PFSK-1 (cell line): ENCODE data around the gene APBB2.

Experiments
- FOXP2 ChIP-seq: optimal IDR thresholded peaks from 2 replicates; pipeline ENCODE3; 2011; ENCODE audit warnings: borderline replicate concordance, control low read depth, inconsistent platforms; ENCODE audit not compliant: insufficient read depth; ENCODE audit errors: extremely low read length, extremely low read depth
- POLR2AphosphoS5 ChIP-seq: IDR thresholded peaks from 2 replicates; pipeline ENCODE4 v1.6.1; 2012; ENCODE audit warnings: low read depth, mild to moderate bottlenecking, control low read depth, low read length, moderate library complexity
- SIN3A ChIP-seq: IDR thresholded peaks from 2 replicates; pipeline ENCODE4 v1.6.1; 2012; ENCODE audit warnings: mild to moderate bottlenecking, low read length, moderate library complexity, borderline replicate concordance; ENCODE audit not compliant: insufficient read depth
- TAF1 ChIP-seq: IDR thresholded peaks from 2 replicates; pipeline ENCODE4 v1.6.1; 2012; ENCODE audit warnings: low read length, control low read depth, borderline replicate concordance; ENCODE audit not compliant: insufficient read depth
- TF ChIP-seq, protein P1 (sequence below), 2 experiments: IDR thresholded peaks; 2 replicates each; pipeline versions ENCODE4 v1.6.1 to v1.8.0; 2011 to 2012; ENCODE audit warnings: low read depth in 2 of 2, low read length in 2 of 2, control low read depth in 1 of 2, inconsistent platforms in 1 of 2, mild to moderate bottlenecking in 1 of 2, moderate library complexity in 1 of 2; ENCODE audit not compliant: insufficient read depth in 1 of 2

APBB2 gene

DNA sequence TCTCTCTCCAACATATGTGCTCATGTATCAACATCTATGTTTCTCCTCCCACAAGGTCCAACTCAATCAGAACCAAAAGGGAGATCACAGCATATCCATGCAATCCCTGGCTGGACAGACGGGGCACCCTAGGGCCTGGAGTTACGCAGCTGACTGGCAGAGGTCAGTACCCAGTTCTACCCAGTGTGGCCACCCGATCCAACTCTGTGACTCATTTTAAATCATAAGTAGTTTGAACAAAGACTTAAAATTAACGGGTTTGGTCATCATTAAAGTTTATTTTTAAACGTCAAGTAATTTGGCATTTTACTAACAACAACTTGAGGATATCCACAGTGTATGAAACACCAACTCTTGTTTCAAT, 59.5 kb downstream of the APBB2 start:
- TF ChIP-seq FOXP2 (no peak), TAF1 (no peak), SIN3A (no peak), POLR2AphosphoS5 (no peak)
- TF ChIP-seq, protein P1, sequence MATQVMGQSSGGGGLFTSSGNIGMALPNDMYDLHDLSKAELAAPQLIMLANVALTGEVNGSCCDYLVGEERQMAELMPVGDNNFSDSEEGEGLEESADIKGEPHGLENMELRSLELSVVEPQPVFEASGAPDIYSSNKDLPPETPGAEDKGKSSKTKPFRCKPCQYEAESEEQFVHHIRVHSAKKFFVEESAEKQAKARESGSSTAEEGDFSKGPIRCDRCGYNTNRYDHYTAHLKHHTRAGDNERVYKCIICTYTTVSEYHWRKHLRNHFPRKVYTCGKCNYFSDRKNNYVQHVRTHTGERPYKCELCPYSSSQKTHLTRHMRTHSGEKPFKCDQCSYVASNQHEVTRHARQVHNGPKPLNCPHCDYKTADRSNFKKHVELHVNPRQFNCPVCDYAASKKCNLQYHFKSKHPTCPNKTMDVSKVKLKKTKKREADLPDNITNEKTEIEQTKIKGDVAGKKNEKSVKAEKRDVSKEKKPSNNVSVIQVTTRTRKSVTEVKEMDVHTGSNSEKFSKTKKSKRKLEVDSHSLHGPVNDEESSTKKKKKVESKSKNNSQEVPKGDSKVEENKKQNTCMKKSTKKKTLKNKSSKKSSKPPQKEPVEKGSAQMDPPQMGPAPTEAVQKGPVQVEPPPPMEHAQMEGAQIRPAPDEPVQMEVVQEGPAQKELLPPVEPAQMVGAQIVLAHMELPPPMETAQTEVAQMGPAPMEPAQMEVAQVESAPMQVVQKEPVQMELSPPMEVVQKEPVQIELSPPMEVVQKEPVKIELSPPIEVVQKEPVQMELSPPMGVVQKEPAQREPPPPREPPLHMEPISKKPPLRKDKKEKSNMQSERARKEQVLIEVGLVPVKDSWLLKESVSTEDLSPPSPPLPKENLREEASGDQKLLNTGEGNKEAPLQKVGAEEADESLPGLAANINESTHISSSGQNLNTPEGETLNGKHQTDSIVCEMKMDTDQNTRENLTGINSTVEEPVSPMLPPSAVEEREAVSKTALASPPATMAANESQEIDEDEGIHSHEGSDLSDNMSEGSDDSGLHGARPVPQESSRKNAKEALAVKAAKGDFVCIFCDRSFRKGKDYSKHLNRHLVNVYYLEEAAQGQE (IDR thresholded peaks at IDR 0.05; ENCODE audit: insufficient read depth in 1 of 2, low read depth in 2 of 2, low read length in 2 of 2), result no peak

DNA sequence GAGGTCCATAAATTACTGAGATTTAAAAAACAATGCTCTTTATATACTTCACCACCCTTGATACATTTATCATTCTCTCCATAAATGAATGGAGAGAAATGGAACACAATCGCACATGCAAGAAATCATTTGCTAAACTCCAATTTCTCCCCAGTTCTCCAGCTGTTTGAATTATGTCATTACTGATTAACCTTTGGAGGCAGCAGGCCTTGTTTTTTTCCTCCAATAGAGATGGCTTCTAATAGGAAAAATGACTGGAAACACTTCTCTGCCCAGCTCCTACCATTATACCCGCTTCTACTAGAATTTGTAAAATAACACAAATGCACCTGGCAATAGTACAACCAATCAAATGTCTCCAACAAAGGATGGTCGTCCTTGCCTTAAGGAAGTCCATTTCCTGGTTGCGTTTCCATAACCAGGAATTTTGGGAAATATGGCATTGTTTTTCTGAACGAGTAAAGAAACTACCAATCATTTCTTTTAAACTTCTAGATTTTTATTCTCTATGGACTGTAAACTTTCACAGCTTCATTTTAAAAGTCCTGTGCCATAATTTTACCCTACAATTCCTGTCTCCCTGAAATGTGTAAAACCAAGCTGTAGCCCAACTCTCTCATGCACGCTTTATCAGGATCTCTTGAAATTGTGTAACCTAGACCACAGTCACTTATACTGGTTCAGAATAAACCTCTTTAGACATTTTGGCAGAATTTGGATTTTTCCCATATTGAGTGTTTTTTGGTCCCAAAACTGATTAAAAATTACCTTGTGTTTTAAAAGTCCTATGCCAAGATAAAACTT, 60.1 kb downstream of the APBB2 start:
- TF ChIP-seq, protein P1 (IDR thresholded peaks at IDR 0.05; ENCODE audit: insufficient read depth in 1 of 2, low read depth in 2 of 2, low read length in 2 of 2), result no peak
- TF ChIP-seq FOXP2 (no peak), TAF1 (no peak), POLR2AphosphoS5 (no peak), SIN3A (no peak)

DNA sequence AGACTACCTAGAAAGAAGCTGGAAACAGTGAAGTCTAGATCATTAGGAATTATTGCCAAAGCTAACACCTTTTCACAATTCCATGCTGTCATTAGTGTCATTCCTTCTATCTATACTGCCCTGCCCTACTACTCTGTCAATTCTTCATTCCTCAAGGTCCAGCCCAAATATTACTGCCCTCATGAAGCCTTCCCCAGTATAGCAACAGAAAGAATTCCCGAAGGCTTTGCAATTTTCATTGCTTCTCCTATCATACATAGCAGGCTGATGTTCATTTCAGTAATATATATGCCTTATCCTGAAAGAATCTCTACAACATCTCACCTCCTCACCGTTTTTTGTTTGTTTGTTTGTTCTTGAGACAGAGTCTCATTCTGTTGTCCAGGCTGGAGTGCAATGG, 63.9 kb downstream of the APBB2 start:
- TF ChIP-seq, protein P1 (IDR thresholded peaks at IDR 0.05; ENCODE audit: insufficient read depth in 1 of 2, low read depth in 2 of 2, low read length in 2 of 2), result no peak
- TF ChIP-seq SIN3A (no peak), FOXP2 (no peak), POLR2AphosphoS5 (no peak), TAF1 (no peak)

DNA sequence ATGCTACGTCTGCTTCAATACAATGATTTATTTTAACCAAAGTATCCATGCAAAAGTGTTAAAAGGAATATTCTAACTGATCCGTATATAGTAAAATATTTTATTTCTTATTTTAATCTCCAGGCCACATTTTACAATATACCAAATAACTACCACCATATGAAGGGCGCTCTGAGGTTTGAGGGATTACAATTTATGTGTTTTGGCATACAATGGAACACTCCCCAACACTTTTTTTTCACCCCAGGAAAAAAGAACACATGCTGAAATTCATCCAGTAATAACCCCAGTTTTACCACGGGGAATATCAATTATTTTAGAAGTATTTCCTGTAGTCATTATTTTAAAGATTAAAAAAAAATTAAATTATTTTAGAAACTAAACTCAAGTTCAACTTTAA, 65.4 kb downstream of the APBB2 start:
- TF ChIP-seq FOXP2 (no peak), SIN3A (no peak), POLR2AphosphoS5 (no peak), TAF1 (no peak)
- TF ChIP-seq, protein P1 (IDR thresholded peaks at IDR 0.05; ENCODE audit: insufficient read depth in 1 of 2, low read depth in 2 of 2, low read length in 2 of 2), result no peak

DNA sequence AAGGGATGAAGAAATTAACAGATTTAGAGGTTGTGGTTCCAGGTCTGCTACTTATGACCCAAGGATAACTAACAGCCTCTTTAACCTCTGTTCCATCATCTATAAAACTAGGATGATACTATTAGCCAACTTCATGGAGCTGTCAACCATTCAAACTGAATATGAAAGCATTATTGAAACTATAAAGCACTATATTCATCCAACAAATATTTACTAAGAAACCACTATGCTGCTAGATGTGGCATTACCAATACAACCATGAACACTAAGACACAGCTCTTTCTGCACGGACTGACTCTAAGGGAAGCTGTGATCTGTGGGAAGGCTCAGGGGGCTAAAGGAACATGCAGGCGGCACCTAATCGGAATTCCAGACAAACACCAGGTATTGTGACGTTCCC, 66.0 kb downstream of the APBB2 start:
- TF ChIP-seq SIN3A (no peak), POLR2AphosphoS5 (no peak), TAF1 (no peak), FOXP2 (no peak)
- TF ChIP-seq, protein P1 (IDR thresholded peaks at IDR 0.05; ENCODE audit: insufficient read depth in 1 of 2, low read depth in 2 of 2, low read length in 2 of 2), result no peak
